Right forelimb (tissue), 1 donor: Measurements from ENCODE around the gene YJEFN3.

Source experiments
- DNase-seq: peaks from one replicate; pipeline ENCODE4 v3.0.0-alpha.2; 2018

Gene YJEFN3

GRCh38 chr19:19498255-19498991, 30.3 kb upstream of the YJEFN3 start:
- DNase-seq, result no peak

DNA sequence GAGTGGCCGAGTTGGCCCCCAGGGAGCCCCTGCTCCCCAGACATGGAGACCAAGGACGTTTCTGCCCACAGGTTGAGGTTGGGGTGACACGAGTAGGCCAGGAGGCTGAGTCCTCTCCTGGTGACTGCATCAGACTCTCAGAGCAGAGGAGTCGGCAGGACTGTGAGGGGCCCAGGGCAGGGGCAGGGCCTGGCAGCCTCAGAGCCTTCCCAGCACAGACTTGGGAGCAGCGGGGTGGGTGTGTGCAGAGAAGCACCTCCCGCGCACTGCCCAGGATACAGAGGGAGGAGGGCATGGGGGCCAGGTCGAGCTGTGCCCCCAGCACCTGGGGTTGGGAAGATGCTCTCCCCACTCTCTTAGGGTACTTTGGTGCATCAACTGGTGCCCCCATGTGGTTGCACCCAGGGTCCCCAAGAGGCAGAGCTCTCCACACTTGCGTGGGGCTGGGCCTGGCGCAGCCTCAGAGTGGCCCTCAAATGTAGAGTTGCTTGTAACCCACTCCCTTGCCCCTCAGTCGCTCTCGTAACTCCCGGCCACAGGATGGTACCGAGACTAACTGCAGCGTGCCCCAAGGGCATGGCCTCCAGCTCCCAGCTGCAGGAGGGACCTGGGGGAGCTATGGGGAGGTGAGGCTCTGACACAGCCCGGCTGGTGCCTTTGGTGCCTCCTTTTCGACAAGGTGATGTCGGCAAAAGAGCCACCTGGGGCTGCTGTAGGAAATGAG, 29.3 kb upstream of the YJEFN3 start:
- DNase-seq, result no peak

- no peak for DNase-seq
Observed at GRCh38 chr19:19500975-19501644, 27.6 kb upstream of the YJEFN3 start.

- no peak for DNase-seq
Observed at GRCh38 chr19:19501798-19502197, 26.9 kb upstream of the YJEFN3 start.

DNA sequence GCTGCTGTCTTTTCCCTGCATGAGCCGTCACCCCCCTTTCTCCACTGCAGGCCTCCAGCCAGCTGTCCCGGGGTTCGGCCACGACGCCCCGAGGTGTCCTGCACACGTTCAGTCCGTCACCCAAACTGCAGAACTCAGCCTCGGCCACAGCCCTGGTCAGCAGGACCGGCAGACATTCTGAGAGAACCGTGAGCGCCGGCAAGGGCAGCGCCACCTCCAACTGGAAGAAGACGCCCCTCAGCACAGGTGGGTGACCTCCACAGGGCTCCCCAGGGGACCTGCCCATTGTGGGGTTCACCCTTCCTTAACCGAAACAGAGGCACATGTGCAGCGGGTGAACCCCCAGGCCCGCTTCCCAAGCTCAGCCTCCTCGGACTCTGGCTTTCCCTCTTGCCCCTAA, 26.4 kb upstream of the YJEFN3 start:
- no peak for DNase-seq

GRCh38 chr19:19502808-19503602, 25.7 kb upstream of the YJEFN3 start:
- no peak for DNase-seq

GRCh38 chr19:19504754-19505668, 23.7 kb upstream of the YJEFN3 start:
- DNase-seq, result no peak

- no peak for DNase-seq
Observed at GRCh38 chr19:19505669-19506326, 22.9 kb upstream of the YJEFN3 start.

- no peak for DNase-seq
Observed at GRCh38 chr19:19506592-19506991, 22.1 kb upstream of the YJEFN3 start.

DNA sequence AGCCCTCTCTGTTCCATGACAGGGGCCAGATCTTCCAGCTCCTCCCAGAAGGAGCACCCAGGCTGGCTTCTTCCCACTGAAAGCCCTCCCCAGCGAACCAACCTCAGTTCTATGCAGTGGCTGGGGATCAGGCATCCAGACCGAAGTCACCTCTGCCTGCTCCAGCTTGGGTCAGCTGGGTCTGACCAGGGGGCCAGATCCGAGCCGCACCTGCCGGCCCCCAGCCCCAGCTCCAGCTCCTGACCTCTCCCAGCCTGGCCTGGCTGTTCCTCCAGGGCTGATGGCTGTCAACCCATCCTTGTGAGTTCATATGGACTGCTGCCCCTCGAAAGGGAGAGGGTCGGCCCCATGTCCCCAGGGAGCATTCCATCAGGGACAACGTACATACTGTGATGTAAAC, 21.4 kb upstream of the YJEFN3 start:
- DNase-seq, result no peak

- DNase-seq, result no peak
Observed at GRCh38 chr19:19508217-19508616, 20.5 kb upstream of the YJEFN3 start.

- DNase-seq, result no peak
Observed at GRCh38 chr19:19510432-19510831, 18.3 kb upstream of the YJEFN3 start.

GRCh38 chr19:19513682-19514081, 15.0 kb upstream of the YJEFN3 start:
- DNase-seq, result no peak

DNA sequence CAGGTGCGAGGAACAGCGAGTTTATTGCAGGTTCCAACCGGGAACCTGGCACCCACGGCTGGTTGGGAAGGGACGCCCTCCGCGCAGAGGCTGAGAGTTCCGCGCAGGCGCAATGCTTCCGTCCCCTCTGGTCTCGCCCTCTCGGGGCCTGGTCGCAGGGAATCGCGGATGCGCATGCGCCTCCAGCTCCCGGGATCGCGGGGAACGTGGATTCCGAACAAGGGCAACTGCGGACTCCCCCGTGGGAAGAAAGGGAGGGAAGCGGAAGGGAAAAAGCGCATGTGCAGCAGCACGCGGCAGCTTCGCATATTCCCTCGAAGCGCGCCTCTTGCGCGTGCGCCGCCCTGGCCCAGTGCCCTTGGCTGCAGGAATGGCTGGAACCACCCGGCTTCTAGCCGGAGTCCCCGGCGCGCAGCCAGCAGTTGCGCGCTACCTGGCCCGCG, 14.5 kb upstream of the YJEFN3 start:
- DNase-seq, result peak; percentile 82

- DNase-seq, result no peak
Observed at GRCh38 chr19:19514881-19515641, 13.7 kb upstream of the YJEFN3 start, which contains the start of gene TSSK6. Gene TSSK6, minus strand, starts transcription at chr19:19515548. Its CDS starts 121 bp downstream, at chr19:19515427.

DNA sequence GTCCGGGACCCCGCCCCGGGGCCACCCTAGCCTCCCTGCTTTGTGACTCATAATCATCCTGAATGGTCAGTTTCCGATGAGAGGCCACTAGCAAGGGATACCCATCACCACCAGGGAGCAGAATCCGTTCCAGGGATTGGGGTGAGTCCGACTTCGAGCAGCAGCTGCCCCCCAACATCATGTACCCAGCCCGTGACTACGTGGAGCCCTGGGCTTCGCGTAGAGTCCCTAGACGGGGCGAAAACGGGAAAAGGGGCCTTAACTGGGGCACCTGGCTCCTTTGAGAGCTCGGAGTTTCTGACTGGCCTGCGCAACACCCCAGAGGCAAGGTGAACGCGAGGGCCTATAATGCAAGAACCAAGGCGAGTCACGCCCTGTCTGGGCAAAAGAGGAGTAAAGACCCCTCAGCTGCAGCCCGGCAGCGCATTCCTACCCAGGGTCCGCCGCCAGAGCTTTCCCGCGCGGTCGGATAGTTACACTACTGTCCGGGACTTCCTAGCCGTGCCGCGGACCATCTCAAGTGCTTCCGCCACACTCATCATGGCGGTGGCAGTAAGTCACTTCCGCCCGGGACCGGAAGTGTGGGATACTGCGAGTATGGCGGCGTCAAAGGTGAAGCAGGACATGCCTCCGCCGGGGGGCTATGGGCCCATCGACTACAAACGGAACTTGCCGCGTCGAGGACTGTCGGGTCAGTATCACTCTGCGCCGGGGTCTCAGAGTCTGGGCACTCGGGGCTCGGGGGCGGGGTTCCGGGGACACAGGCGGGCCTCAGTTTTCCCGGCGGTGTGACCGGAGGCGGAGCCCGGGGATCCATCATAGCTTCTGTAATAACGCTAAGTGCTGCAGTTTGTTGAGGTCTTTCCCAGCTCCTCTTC, 12.8 kb upstream of the YJEFN3 start, which contains the start of gene NDUFA13:
TSS of gene NDUFA13 (plus strand) at position 584 of the 878 bp plus-strand sequence. CDS start at position 598, 14 bp downstream.
- peak; percentile 98 for DNase-seq

GRCh38 chr19:19517235-19517619, 11.5 kb upstream of the YJEFN3 start:
- no peak for DNase-seq

DNA sequence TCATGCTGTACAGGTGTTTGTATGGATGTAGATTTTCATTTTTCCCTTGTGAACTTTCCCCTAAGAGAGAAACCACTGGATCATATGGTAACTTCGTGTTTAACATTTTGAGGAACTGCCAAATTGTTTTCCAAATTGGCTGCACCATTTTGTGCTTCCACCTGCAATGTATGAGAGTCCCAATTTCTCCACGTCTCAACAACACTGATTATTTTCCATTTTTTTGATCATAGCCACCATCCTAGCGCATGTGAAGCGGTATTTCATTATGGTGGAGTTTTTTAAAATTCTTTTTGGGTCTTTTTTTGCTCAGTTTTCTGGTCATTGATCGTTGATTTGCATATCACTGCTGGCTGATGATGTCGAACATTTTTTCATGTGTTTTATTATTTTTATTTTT, 7.7 kb upstream of the YJEFN3 start:
- DNase-seq, result no peak

DNA sequence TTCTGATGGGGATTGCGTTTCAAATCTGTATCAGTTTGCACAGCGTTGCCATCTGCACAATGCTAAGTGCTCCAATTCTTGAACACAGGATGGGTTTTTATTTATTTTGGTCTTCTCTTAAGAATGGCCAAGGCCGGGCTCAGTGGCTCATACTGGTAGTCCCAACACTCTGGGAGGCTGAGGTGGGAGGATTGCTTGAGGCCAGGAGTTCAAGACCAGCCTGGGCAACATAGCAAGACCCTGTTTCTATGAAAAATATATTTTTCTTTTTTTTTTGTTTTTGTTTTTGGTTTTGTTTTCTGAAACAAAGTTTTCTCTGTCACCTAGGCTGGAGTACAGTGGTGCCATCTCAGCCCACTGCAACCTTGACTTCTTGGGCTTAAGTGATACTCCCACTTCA, 5.5 kb upstream of the YJEFN3 start:
- DNase-seq, result no peak
